Endothelial cell of umbilical vein (primary cell): Measurements from ENCODE around the gene USP47. TPM values are rescaled to one million over a fixed set of nuclear protein-coding genes. Genes with fewer than 3 reads are reported as not detected.

ENCODE experiments used
- BruUV-seq: library from RNA; stranded (reverse); fragments of 400-500 nt; replicated peaks from 2 replicates; lab custom pipeline; 2021; lab: Mats Ljungman, UMichigan
- CTCF ChIA-PET: fragments of 300-600, 350-600 bp; sonication (Branson Sonifier 250); formaldehyde crosslinking; loops from one replicate; lab custom pipeline; 2021; ENCODE audit warnings: antibody characterized with exemption, inconsistent platforms; lab: Charles Lee
- POLR2A ChIA-PET: fragments of 300-600, 350-600 bp; sonication (Branson Sonifier 250); formaldehyde crosslinking; loops from one replicate; lab custom pipeline; 2021; ENCODE audit warnings: antibody characterized with exemption, inconsistent platforms; lab: Charles Lee
- DNase-seq: peaks from one replicate; pipeline ENCODE4 v3.0.0-alpha.2; 2011; ENCODE audit warnings: low read depth, low spot score
- FAIRE-seq: peaks from 2 replicates; lab custom pipeline; 2011; peaks lifted over from hg19 to GRCh38; lab: Jason Lieb, UNC
- H2AFZ ChIP-seq: 2 replicates; pipeline ENCODE4 v1.6.0; 2012; ENCODE audit warnings: low read depth, low read length, control low read depth, inconsistent platforms
- H3K27ac ChIP-seq: 2 replicates; pipeline ENCODE4 v1.5.1; 2011; ENCODE audit warnings: low read depth, mild to moderate bottlenecking, control low read depth, low read length, moderate library complexity; ENCODE audit not compliant: insufficient read depth
- H3K27me3 ChIP-seq, 2 experiments: 2 replicates each; pipeline versions ENCODE4 v1.6.0 to v1.6.1; 2011; ENCODE audit warnings: low read length in 2 of 2, mixed read lengths in 1 of 2; ENCODE audit not compliant: control insufficient read depth in 2 of 2, insufficient read depth in 2 of 2
- H3K36me3 ChIP-seq, 2 experiments: 2 replicates in 1 of 2; 3 replicates in 1 of 2; pipeline ENCODE4 v1.5.1; 2011; ENCODE audit warnings: low read length in 2 of 2, mild to moderate bottlenecking in 1 of 2, moderate library complexity in 1 of 2; ENCODE audit not compliant: control insufficient read depth in 2 of 2, insufficient read depth in 2 of 2; ENCODE audit errors: extremely low read depth in 1 of 2
- H3K4me1 ChIP-seq: 3 replicates; pipeline ENCODE4 v1.5.1; 2011; ENCODE audit warnings: mild to moderate bottlenecking, low read length; ENCODE audit not compliant: control insufficient read depth, insufficient read depth; ENCODE audit errors: extremely low read depth
- H3K4me2 ChIP-seq: 2 replicates; pipeline ENCODE4 v1.6.1; 2011; ENCODE audit warnings: low read length, control low read depth, mixed read lengths; ENCODE audit not compliant: insufficient read depth
- H3K4me3 ChIP-seq, 3 experiments: fragments of 200-600 bp in 1 of 3; sonication (generic), shearing (Covaris generic) in 1 of 3; replicated peaks in 1 of 3; 2 replicates each; pipeline ENCODE4 v1.5.1; 2011 to 2016; ENCODE audit warnings: control low read depth in 3 of 3, low read length in 3 of 3, mild to moderate bottlenecking in 2 of 3, inconsistent platforms in 1 of 3, low read depth in 1 of 3, moderate library complexity in 1 of 3; ENCODE audit not compliant: insufficient read depth in 1 of 3
- H3K79me2 ChIP-seq: 2 replicates; pipeline ENCODE4 v1.6.0; 2012; ENCODE audit warnings: low read length, inconsistent platforms; ENCODE audit not compliant: control insufficient read depth, insufficient read depth
- H3K9ac ChIP-seq: replicated peaks from 2 replicates; pipeline ENCODE3; 2011; ENCODE audit warnings: low read length, control low read depth; ENCODE audit not compliant: insufficient read depth; ENCODE audit errors: extremely low read depth
- H3K9me1 ChIP-seq: replicated peaks from 3 replicates; pipeline ENCODE4 v1.6.0; 2011; ENCODE audit warnings: mild to moderate bottlenecking, low read length; ENCODE audit not compliant: control insufficient read depth, insufficient read depth; ENCODE audit errors: extremely low read depth
- H3K9me3 ChIP-seq: replicated peaks from 2 replicates; pipeline ENCODE4 v1.5.1; 2012; ENCODE audit warnings: low read length, inconsistent platforms; ENCODE audit not compliant: control insufficient read depth, insufficient read depth
- H4K20me1 ChIP-seq: replicated peaks from 2 replicates; pipeline ENCODE3; 2011; ENCODE audit warnings: mild to moderate bottlenecking, low read length; ENCODE audit not compliant: control insufficient read depth, insufficient read depth; ENCODE audit errors: extremely low read depth
- CTCF ChIP-seq, 2 donors: IDR thresholded peaks; 1 replicate in 1 of 2; 2 replicates in 1 of 2; pipeline ENCODE4 v1.5.1; 2011; ENCODE audit warnings: low read length in 2 of 2, mild to moderate bottlenecking in 2 of 2, moderate library complexity in 2 of 2, control low read depth in 1 of 2, inconsistent platforms in 1 of 2, low read depth in 1 of 2; ENCODE audit not compliant: insufficient read depth in 1 of 2; ENCODE audit errors: extremely low read depth in 1 of 2
- EZH2 ChIP-seq: IDR thresholded peaks from 2 replicates; pipeline ENCODE4 v1.6.1; 2012; ENCODE audit warnings: borderline replicate concordance, low read depth, mild to moderate bottlenecking, moderate library complexity, low read length, inconsistent platforms; ENCODE audit not compliant: severe bottlenecking
- FOS ChIP-seq: IDR thresholded peaks from 2 replicates; pipeline ENCODE4 v1.6.1; 2011; ENCODE audit warnings: mild to moderate bottlenecking, low read length, moderate library complexity, borderline replicate concordance; ENCODE audit not compliant: insufficient read depth
- GATA2 ChIP-seq: IDR thresholded peaks from 2 replicates; pipeline ENCODE4 v1.7.0; 2011; ENCODE audit warnings: low read depth, mild to moderate bottlenecking, moderate library complexity, mixed read lengths, low read length; ENCODE audit not compliant: insufficient read length, insufficient read depth
- JUN ChIP-seq: IDR thresholded peaks from 2 replicates; pipeline ENCODE4 v1.6.1; 2011; ENCODE audit warnings: borderline replicate concordance, low read depth; ENCODE audit not compliant: insufficient read length, insufficient read depth
- MAX ChIP-seq: IDR thresholded peaks from 2 replicates; pipeline ENCODE4 v1.6.1; 2011; ENCODE audit not compliant: insufficient read depth, insufficient read length
- MYC ChIP-seq: IDR thresholded peaks from one replicate; pipeline ENCODE4 v1.6.1; 2011; ENCODE audit warnings: mild to moderate bottlenecking, low read depth, low read length
- POLR2A ChIP-seq: IDR thresholded peaks from 2 replicates; pipeline ENCODE4 v1.6.1; 2012; ENCODE audit warnings: low read depth, mild to moderate bottlenecking, control low read depth, low read length
- POLR2AphosphoS5 ChIP-seq: IDR thresholded peaks from 2 replicates; pipeline ENCODE4 v1.6.1; 2012; ENCODE audit warnings: low read depth, mild to moderate bottlenecking, control low read depth, low read length, moderate library complexity; ENCODE audit not compliant: insufficient read depth
- dilution Hi-C: fragments of 300-500 bp; cut with MboI; formaldehyde crosslinking; loops from one replicate; pipeline ENCODE4 v1.15.0; 2019; ENCODE audit warnings: low sequenced_read_pairs; ENCODE audit not compliant: extremely low pct_ligation_motif_present
- intact Hi-C: fragments of 100-400 bp; cut with micrococcal nuclease; formaldehyde crosslinking; loops from one replicate; pipeline ENCODE4 v1.10.0; 2022
- polyA plus RNA-seq, 4 experiments: library from polyadenylated mRNA; depleted of rRNA in 3 of 4; stranded (reverse) in 3 of 4; unstranded in 1 of 4; fragments of >200 nt; gene quantifications; 2 replicates each; pipeline versions ENCODE4 v1.2.1 to v1.2.3, GENCODE V29; 2011 to 2012; ENCODE audit warnings: missing spikeins in 1 of 4
- total RNA-seq: library from RNA; stranded (reverse); gene quantifications from 2 replicates; pipeline ENCODE4 v1.2.3, GENCODE V29; 2021

USP47 gene
- total and polyA plus RNA-seq, 2 donors (not counting 3 experiments of a cell fraction or from before 2014, with no cell fraction given), result 7.8 to 38.0 TPM

DNA sequence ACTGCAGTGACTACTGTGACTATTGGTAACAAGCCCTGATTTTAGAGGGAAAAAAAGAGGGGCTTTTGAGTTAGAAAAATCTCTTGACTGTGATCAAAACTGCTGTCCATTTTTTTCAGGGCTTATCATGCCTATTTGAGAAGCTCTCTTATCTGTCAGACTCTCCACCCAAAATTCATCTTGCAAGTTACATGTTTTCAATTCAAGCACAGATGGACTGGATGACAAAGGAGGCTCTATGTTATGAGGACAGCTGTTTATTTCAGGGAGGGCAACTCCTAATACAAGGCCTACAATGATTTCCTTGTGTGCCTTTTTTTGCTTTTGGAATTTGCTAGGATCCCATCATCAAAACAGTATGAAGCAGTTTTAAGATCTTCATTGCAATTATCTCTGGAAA is 35.2 kb upstream of the USP47 start:
- DNase-seq, result no peak
- intact Hi-C loops, result no loop called here
- Histone ChIP-seq H3K36me3 (no peaks in the 10 kb centered on the region), H3K4me3 (no peak overlapping the region), H3K27ac (no peak overlapping the region), H3K9me3 (no peaks in the 10 kb centered on the region), H3K9ac (no peak overlapping the region), H3K79me2 (no peaks in the 10 kb centered on the region), H3K4me1 (no peaks in the 10 kb centered on the region), H3K4me2 (no peak overlapping the region), H4K20me1 (no peaks in the 10 kb centered on the region), H2AFZ (no peak overlapping the region), H3K9me1 (no peaks in the 10 kb centered on the region), H3K27me3 (peaks cover 4 to 5% of the 10 kb centered on the region in 2 experiments)
- no peak for FAIRE-seq
- POLR2A ChIA-PET, result no interaction called here
- CTCF ChIA-PET, result interaction anchor here (0.8 to 3.8 kb wide), 8 partner anchors 8 to 779 kb away, joined by 3 to 20 read pairs (median 4); no protein-coding TSS in a partner anchor
- no TSS peak for BruUV-seq
- TF ChIP-seq MYC (no peak), POLR2AphosphoS5 (no peak), EZH2 (no peak), CTCF (IDR thresholded peaks at IDR 0.05; ENCODE audit: extremely low read depth in 1 of 2, insufficient read depth in 1 of 2, low read depth in 1 of 2, low read length in 2 of 2) (no peak), GATA2 (no peak), POLR2A (no peak), MAX (no peak), JUN (no peak), FOS (no peak)
- dilution Hi-C loops, result no loop called here
